Measurements from ENCODE around the gene CAMK2B. TPM values are rescaled to one million over a fixed set of nuclear protein-coding genes. Genes with fewer than 3 reads are reported as not detected.

CAMK2B gene
- total RNA-seq, 2 experiments from 2014 or later: 0.97 to 1.9 TPM

DNA sequence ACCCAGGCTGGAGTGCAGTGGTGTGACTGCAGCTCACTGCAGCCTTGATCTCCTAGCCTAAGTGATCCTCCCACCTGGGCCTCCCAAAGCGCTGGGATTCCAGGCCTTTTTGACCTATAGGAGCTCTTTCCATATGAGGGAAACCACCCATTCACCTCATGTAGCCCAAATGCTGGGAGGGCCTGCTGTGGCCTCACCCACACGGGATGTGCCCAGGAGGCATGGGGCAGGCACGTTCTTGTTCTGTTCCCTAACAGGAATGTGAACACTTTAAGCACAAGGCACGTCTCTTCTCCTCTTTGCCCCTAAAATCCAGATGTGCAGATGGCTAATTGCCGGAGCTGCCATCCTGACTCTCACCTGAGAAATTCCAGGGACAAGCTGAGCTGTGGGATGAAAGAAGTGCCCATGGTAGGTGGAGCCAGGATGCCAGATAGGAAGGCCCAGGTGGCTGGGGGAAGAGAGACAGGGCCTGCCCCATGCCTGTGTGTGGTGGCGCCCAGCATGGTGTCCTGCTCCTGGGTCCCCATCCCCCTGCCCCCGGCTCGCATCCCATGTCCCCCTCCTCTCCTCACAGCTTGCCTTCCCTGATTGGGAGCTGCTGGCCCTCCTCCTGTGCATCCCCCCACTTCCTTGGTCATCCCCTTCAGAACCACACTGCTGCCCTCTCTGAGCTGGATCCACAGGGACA, 17.3 kb downstream of the CAMK2B start:
- TF ChIP-seq, protein P1, sequence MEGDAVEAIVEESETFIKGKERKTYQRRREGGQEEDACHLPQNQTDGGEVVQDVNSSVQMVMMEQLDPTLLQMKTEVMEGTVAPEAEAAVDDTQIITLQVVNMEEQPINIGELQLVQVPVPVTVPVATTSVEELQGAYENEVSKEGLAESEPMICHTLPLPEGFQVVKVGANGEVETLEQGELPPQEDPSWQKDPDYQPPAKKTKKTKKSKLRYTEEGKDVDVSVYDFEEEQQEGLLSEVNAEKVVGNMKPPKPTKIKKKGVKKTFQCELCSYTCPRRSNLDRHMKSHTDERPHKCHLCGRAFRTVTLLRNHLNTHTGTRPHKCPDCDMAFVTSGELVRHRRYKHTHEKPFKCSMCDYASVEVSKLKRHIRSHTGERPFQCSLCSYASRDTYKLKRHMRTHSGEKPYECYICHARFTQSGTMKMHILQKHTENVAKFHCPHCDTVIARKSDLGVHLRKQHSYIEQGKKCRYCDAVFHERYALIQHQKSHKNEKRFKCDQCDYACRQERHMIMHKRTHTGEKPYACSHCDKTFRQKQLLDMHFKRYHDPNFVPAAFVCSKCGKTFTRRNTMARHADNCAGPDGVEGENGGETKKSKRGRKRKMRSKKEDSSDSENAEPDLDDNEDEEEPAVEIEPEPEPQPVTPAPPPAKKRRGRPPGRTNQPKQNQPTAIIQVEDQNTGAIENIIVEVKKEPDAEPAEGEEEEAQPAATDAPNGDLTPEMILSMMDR (IDR thresholded peaks at IDR 0.05): no peak
- no peaks in the 10 kb centered on the region for H3K9me3 Mint-ChIP-seq
- intact Hi-C loops (cut with micrococcal nuclease): loop anchor here (5.0 kb wide), 1 partner anchor 61 kb away; no protein-coding TSS in a partner anchor
- peaks cover 2% of the 10 kb centered on the region for H3K4me1 Mint-ChIP-seq (ENCODE audit: low read depth)
- ATAC-seq (no peak), DNase-seq (no peak)
- no peak overlapping the region for H3K4me3 Mint-ChIP-seq
- no peak overlapping the region for H3K27ac Mint-ChIP-seq
- ChIA-PET POLR2A (no interaction called here), CTCF (interaction anchor here (0.6 to 2.2 kb wide), 2 partner anchors 48 to 67 kb away, joined by 3 to 14 read pairs; no protein-coding TSS in a partner anchor)
- peaks cover 13% of the 10 kb centered on the region for H3K27me3 Mint-ChIP-seq
- H3K36me3 Mint-ChIP-seq (ENCODE audit: low read depth): no peaks in the 10 kb centered on the region

DNA sequence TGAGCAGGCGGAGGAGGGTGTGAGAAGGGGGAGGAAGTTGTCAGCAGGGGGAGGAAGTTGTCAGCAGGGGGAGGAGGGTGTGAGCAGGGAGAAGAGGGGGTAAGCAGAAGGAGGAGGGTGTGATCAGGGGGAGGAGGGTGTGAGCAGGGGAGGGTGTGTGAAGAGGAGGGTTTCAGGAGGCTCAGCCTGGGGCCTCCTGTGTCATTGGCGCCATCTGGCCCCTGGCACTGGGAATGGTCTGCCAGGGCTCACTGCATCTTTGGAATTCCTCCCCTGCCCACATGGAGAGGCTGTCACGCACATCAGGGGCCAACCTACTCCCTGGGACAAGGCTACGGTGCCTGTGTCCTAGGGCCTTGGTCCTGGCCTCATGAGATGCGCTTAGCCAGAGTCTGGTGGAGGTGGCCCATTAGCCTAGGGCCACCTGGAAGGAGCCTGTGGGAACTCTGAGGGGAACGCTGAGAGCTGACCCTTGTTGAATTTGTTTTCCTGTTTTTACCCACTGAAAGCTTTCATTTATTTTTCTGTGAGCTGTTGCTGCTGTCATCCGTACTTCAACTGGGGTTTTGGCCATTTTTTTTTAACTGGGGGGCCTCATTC, 18.0 kb downstream of the CAMK2B start:
- ChIA-PET CTCF (interaction anchor here (0.6 to 2.2 kb wide), 2 partner anchors 47 to 66 kb away, joined by 3 to 14 read pairs; no protein-coding TSS in a partner anchor), POLR2A (no interaction called here)
- H3K9me3 Mint-ChIP-seq: no peaks in the 10 kb centered on the region
- H3K4me1 Mint-ChIP-seq (ENCODE audit: low read depth): peaks cover 2% of the 10 kb centered on the region
- ATAC-seq: peak; percentile 70
- H3K4me3 Mint-ChIP-seq: no peak overlapping the region
- H3K36me3 Mint-ChIP-seq (ENCODE audit: low read depth): no peaks in the 10 kb centered on the region
- H3K27me3 Mint-ChIP-seq: peaks cover 13% of the 10 kb centered on the region
- TF ChIP-seq, protein P1 (IDR thresholded peaks at IDR 0.05): peak; percentile 45
- DNase-seq: peak; percentile 44
- intact Hi-C loops (cut with micrococcal nuclease): loop anchor here (5.0 kb wide), 1 partner anchor 60 kb away; no protein-coding TSS in a partner anchor
- H3K27ac Mint-ChIP-seq: no peak overlapping the region

DNA sequence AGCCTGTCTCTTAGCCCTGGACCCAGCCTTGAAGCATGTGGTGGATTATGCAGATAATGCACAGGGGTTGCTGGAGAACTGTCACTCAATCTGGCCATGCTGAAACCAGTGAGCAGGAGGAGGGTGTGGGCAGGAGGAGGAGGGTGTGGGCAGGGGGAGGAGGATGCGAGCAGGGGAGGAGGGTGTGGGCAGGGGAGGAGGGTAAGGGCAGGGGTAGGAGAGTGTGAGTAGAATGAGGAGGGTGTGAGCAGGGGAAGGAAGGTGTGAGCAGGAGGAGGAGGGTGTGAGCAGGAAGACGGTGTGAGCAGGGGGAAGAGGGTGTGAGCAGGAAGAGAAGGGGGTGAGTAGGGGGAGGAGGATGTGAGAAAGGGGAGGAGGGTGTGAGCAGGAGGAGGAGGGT, 18.8 kb downstream of the CAMK2B start:
- Mint-ChIP-seq H3K27me3 (peaks cover 10% of the 10 kb centered on the region), H3K4me3 (no peak overlapping the region), H3K36me3 (ENCODE audit: low read depth) (no peaks in the 10 kb centered on the region), H3K27ac (no peak overlapping the region), H3K4me1 (ENCODE audit: low read depth) (peaks cover 2% of the 10 kb centered on the region), H3K9me3 (no peaks in the 10 kb centered on the region)
- TF ChIP-seq, protein P1 (IDR thresholded peaks at IDR 0.05): no peak
- intact Hi-C loops (cut with micrococcal nuclease): loop anchor here (5.0 kb wide), 1 partner anchor 59 kb away; no protein-coding TSS in a partner anchor
- POLR2A ChIA-PET: no interaction called here
- CTCF ChIA-PET: no interaction called here
- no peak for DNase-seq
- no peak for ATAC-seq

DNA sequence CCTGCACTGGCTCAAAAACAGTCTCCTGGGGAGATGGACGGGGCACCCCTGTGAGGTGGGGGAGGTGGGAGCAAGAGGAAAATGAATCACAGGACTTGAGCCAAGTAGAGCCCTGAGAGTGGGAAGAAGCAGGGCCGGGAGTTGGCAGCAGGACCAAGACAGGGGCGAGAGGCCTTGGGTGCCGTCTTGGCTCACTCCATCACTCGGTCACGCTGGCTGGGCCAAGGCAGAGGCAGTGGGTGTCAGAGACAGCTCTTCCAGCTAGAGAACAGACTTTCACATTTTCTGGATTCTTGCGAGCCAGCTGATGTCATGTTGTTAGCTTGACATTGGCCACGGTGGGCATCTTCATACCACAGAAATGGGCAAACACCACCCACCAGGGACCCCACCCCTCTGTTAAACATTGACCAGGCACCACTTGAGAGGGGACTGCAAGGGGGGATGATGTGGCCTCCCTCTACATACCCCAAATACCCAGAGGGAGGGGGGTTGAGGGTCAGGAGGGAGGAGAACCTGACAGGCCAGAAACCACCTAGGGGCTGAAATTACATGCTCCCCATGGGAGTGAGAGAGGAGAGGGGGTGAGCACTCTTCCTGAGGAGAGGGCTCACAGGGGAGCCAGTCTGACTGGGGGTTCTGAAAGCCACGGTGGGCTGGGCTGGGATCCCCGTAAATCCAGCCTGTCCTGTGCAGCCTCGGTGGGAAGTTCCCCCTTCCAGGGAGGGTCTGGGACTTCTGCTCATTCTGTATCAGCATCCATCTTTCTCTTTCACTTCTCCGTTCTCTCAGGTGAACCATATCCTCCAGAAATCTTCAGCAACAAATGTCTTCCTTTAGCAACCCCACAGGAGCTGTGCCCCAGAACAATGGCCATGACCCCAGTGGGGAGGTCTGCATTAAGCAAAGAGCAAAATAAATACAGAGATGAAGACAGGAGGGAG, 19.6 kb downstream of the CAMK2B start:
- DNase-seq (no peak), ATAC-seq (no peak)

More for the DNA sequence above, 19.6 kb downstream of the CAMK2B start:
- TF ChIP-seq, protein P1 (IDR thresholded peaks at IDR 0.05): no peak
- Mint-ChIP-seq H3K9me3 (no peaks in the 10 kb centered on the region), H3K4me1 (ENCODE audit: low read depth) (peaks cover 2% of the 10 kb centered on the region), H3K27me3 (peaks cover 10% of the 10 kb centered on the region), H3K27ac (no peak overlapping the region), H3K4me3 (no peak overlapping the region), H3K36me3 (ENCODE audit: low read depth) (no peaks in the 10 kb centered on the region)
- CTCF ChIA-PET: no interaction called here
- POLR2A ChIA-PET: no interaction called here
- intact Hi-C loops (cut with micrococcal nuclease): loop anchor here (5.0 kb wide), 1 partner anchor 59 kb away; no protein-coding TSS in a partner anchor

Measured in activated CD8-positive, alpha-beta T cell treated with anti-CD3 and anti-CD28 coated beads for 36 hours (primary cell).